ENCODE measurements around the gene PEX26.
"Not testable (repeated sequence)": the region's sequence is repeated elsewhere in the genome, so short reads cannot be mapped to it uniquely, and the experiment has no call there.

PEX26 gene

GRCh38 chr22:18123476-18124025 lies 45.8 kb downstream of the PEX26 start:
- DNase-seq = not testable (repeated sequence)

GRCh38 chr22:18126606-18127005 lies 48.8 kb downstream of the PEX26 start:
- DNase-seq = no peak

GRCh38 chr22:18130018-18130417 lies 52.2 kb downstream of the PEX26 start:
- DNase-seq = no peak

- no peak for DNase-seq
Observed at GRCh38 chr22:18130699-18131429, 53.1 kb downstream of the PEX26 start.

GRCh38 chr22:18133452-18133851 lies 55.7 kb downstream of the PEX26 start:
- no peak for DNase-seq

- DNase-seq = no peak
Observed at GRCh38 chr22:18136563-18137320, 59.0 kb downstream of the PEX26 start.

- DNase-seq = not testable (repeated sequence)
Observed at GRCh38 chr22:18141004-18141403, 63.2 kb downstream of the PEX26 start.

GRCh38 chr22:18144105-18144504 lies 66.3 kb downstream of the PEX26 start:
- no peak for DNase-seq

- no peak for DNase-seq
Observed at GRCh38 chr22:18145676-18146388, 68.0 kb downstream of the PEX26 start.

GRCh38 chr22:18146389-18146753 lies 68.6 kb downstream of the PEX26 start:
- no peak for DNase-seq

- DNase-seq = no peak
Observed at GRCh38 chr22:18147791-18148190, 70.0 kb downstream of the PEX26 start.

- DNase-seq = no peak
Observed at GRCh38 chr22:18148293-18148965, 70.6 kb downstream of the PEX26 start.

- DNase-seq = no peak
Observed at GRCh38 chr22:18152519-18152918, 74.7 kb downstream of the PEX26 start.

- no peak for DNase-seq
Observed at GRCh38 chr22:18154821-18155390, 77.1 kb downstream of the PEX26 start.
